Vagina (tissue), 2 donors: ENCODE results near the gene MRPL30. TPM values are rescaled to one million over a fixed set of nuclear protein-coding genes. Genes with fewer than 3 reads are reported as not detected.

ENCODE experiments used
- DNase-seq, 2 donors: peaks; one replicate each; pipeline ENCODE4 v3.0.0-alpha.2; 2017; ENCODE audit errors: extremely low spot score in 2 of 2
- H3K27ac ChIP-seq: fragments of 200-600 bp; sonication (generic); one replicate; pipeline ENCODE4 v1.5.1; 2019
- H3K27me3 ChIP-seq: fragments of 200-600 bp; sonication (generic); one replicate; pipeline ENCODE4 v1.5.1; 2019
- H3K36me3 ChIP-seq, 2 donors: fragments of 200-600 bp; sonication (generic); one replicate each; pipeline ENCODE4 v1.5.1; 2017 to 2019
- H3K4me1 ChIP-seq: fragments of 200-600 bp; sonication (generic); one replicate; pipeline ENCODE4 v1.5.1; 2019
- H3K4me3 ChIP-seq, 2 donors: fragments of 200-600 bp; sonication (generic); 1 replicate in 1 of 2; 2 replicates in 1 of 2; pipeline ENCODE4 v1.5.1; 2016 to 2019
- H3K9me3 ChIP-seq: fragments of 200-600 bp; sonication (generic); one replicate; pipeline ENCODE4 v1.5.1; 2019
- CTCF ChIP-seq, 3 experiments: fragments of 450-650 bp in 2 of 3; fragments of 200-600 bp in 1 of 3; sonication (generic) in 1 of 3; IDR thresholded peaks; one replicate each; pipeline ENCODE4 v1.5.1; 2017 to 2019; ENCODE audit warnings: antibody characterized with exemption in 3 of 3, mild to moderate bottlenecking in 2 of 3, moderate library complexity in 2 of 3
- POLR2A ChIP-seq, 2 donors: fragments of 450-650 bp; IDR thresholded peaks; one replicate each; pipeline ENCODE4 v1.6.1; 2017; ENCODE audit warnings: antibody characterized with exemption in 2 of 2, mild to moderate bottlenecking in 2 of 2, moderate library complexity in 2 of 2
- POLR2AphosphoS5 ChIP-seq, 2 donors: sonication (generic); formaldehyde crosslinking; IDR thresholded peaks; one replicate each; pipeline ENCODE4 v1.9.0; 2017; ENCODE audit warnings: antibody characterized with exemption in 2 of 2, mild to moderate bottlenecking in 2 of 2, low read depth in 1 of 2; ENCODE audit not compliant: insufficient read depth in 1 of 2
- intact Hi-C: fragments of 100-400 bp; cut with DNase I; formaldehyde crosslinking; loops from one replicate; pipeline ENCODE4 v1.15.1; 2023
- total RNA-seq: library from RNA; depleted of rRNA; stranded (reverse); fragments of >200 nt; gene quantifications from one replicate; pipeline ENCODE4 v1.2.3, GENCODE V29; 2016

MRPL30 gene
- total RNA-seq, 1 donor from 2014 or later = 27.0 TPM

GRCh38 chr2:99154643-99155536 lies 26.1 kb upstream of the MRPL30 start, which contains the start of the genes LIPT1 and TSGA10:
Gene LIPT1, plus strand, starts transcription at chr2:99154967. Its CDS starts 6,991 bp downstream, at chr2:99161958.
Gene TSGA10, minus strand, starts transcription at chr2:99154942. Its CDS starts 45,503 bp downstream, at chr2:99109439.
- H3K4me1 ChIP-seq = peaks cover 33% of the 10 kb centered on the region
- H3K36me3 ChIP-seq = no peaks in the 10 kb centered on the region
- DNase-seq = peak in 1 of 2 donors; percentile 95
- intact Hi-C loops = no loop called here
- H3K27me3 ChIP-seq = no peaks in the 10 kb centered on the region
- H3K4me3 ChIP-seq = peak within 1 kb of the TSS; percentile 53 to 89
- H3K27ac ChIP-seq = peak within 1 kb of the TSS; percentile 76
- no peaks in the 10 kb centered on the region for H3K9me3 ChIP-seq
- TF ChIP-seq POLR2AphosphoS5 (IDR thresholded peaks at IDR 0.05; ENCODE audit: insufficient read depth in 1 of 2, low read depth in 1 of 2) (peak; percentile 98), POLR2A (IDR thresholded peaks at IDR 0.05) (peak in 1 of 2 donors; percentile 81), CTCF (IDR thresholded peaks at IDR 0.05) (no peak)

GRCh38 chr2:99156891-99157290 lies 24.1 kb upstream of the MRPL30 start:
- intact Hi-C loops = no loop called here
- TF ChIP-seq CTCF (IDR thresholded peaks at IDR 0.05) (no peak), POLR2A (IDR thresholded peaks at IDR 0.05) (no peak), POLR2AphosphoS5 (IDR thresholded peaks at IDR 0.05; ENCODE audit: insufficient read depth in 1 of 2, low read depth in 1 of 2) (no peak)
- DNase-seq = no peak

DNA sequence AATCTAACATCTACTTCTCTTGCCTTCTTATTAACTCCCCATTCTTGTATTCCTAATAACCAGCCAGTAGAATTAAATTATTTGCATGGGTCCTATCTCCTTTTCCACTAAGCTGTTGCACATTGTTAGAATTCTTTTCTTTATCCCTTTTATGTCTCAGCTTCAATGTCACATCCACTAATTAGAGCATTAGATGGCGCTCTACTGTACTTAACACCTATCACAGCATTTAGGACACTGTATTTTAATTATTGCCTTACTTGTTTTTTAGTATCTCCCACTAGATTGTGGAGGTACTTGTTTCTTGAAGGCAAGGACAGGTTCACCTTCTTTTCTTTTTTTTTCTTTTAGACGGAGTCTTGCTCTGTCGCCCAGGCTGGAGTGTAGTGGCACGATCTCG lies 22.4 kb upstream of the MRPL30 start:
- Histone ChIP-seq H3K4me1 (peaks cover 28% of the 10 kb centered on the region), H3K27ac (no peak overlapping the region), H3K9me3 (no peaks in the 10 kb centered on the region), H3K4me3 (no peak overlapping the region), H3K27me3 (no peaks in the 10 kb centered on the region), H3K36me3 (peaks cover 0 to 7% of the 10 kb centered on the region in 2 donors)
- TF ChIP-seq CTCF (IDR thresholded peaks at IDR 0.05) = no peak
- intact Hi-C loops = no loop called here
- DNase-seq = no peak

More at GRCh38 chr2:99156891-99157290, 24.1 kb upstream of the MRPL30 start:
- peaks cover 33% of the 10 kb centered on the region for H3K4me1 ChIP-seq
- H3K9me3 ChIP-seq = no peaks in the 10 kb centered on the region
- no peaks in the 10 kb centered on the region for H3K27me3 ChIP-seq
- no peak overlapping the region for H3K27ac ChIP-seq
- no peaks in the 10 kb centered on the region for H3K36me3 ChIP-seq
- H3K4me3 ChIP-seq = no peak overlapping the region

- no peak overlapping the region for H3K27ac ChIP-seq
- H3K4me1 ChIP-seq = peaks cover 20% of the 10 kb centered on the region
- no peaks in the 10 kb centered on the region for H3K27me3 ChIP-seq
- intact Hi-C loops = no loop called here
- TF ChIP-seq POLR2AphosphoS5 (IDR thresholded peaks at IDR 0.05; ENCODE audit: insufficient read depth in 1 of 2, low read depth in 1 of 2) (no peak), POLR2A (IDR thresholded peaks at IDR 0.05) (no peak), CTCF (IDR thresholded peaks at IDR 0.05) (no peak)
- peaks cover 0 to 7% of the 10 kb centered on the region in 2 donors for H3K36me3 ChIP-seq
- no peak for DNase-seq
- H3K4me3 ChIP-seq = no peak overlapping the region
- no peaks in the 10 kb centered on the region for H3K9me3 ChIP-seq
Observed at GRCh38 chr2:99159594-99159993, 21.4 kb upstream of the MRPL30 start.

- Histone ChIP-seq H3K36me3 (peaks cover 0 to 48% of the 10 kb centered on the region in 2 donors), H3K4me3 (no peak overlapping the region), H3K27me3 (no peaks in the 10 kb centered on the region), H3K4me1 (no peaks in the 10 kb centered on the region), H3K27ac (no peak overlapping the region), H3K9me3 (no peaks in the 10 kb centered on the region)
- no peak for DNase-seq
- no peak for TF ChIP-seq POLR2A (IDR thresholded peaks at IDR 0.05)
- no peak for TF ChIP-seq CTCF (IDR thresholded peaks at IDR 0.05)
- no peak for TF ChIP-seq POLR2AphosphoS5 (IDR thresholded peaks at IDR 0.05; ENCODE audit: insufficient read depth in 1 of 2, low read depth in 1 of 2)
- intact Hi-C loops = no loop called here
Observed at GRCh38 chr2:99166218-99166617, 14.8 kb upstream of the MRPL30 start.
